Measurements from ENCODE around the gene TMX4. TPM values are rescaled to one million over a fixed set of nuclear protein-coding genes. Genes with fewer than 3 reads are reported as not detected.

Gene TMX4
- total RNA-seq, 2 experiments from 2014 or later, result 39.8 to 47.9 TPM

DNA sequence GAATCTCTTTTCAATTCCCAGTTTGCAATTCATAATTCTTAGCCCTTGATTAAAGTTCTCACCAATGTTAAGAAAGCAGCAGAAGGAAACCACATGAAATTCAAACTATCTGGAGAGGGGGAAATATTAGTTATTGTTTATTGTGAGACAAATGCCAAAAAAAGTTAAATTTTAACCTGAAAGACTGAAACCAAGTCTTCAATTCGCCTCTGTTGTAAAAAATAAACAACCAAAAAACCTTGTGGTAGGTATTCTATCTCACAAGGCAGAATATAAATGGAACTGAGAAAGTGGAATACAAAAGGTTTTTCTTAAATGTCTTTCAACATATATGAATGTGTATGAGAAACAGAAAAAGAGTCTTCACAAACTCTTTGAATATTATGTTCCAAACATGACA lies 24.8 kb downstream of the TMX4 start:
- TF ChIP-seq, protein P1, sequence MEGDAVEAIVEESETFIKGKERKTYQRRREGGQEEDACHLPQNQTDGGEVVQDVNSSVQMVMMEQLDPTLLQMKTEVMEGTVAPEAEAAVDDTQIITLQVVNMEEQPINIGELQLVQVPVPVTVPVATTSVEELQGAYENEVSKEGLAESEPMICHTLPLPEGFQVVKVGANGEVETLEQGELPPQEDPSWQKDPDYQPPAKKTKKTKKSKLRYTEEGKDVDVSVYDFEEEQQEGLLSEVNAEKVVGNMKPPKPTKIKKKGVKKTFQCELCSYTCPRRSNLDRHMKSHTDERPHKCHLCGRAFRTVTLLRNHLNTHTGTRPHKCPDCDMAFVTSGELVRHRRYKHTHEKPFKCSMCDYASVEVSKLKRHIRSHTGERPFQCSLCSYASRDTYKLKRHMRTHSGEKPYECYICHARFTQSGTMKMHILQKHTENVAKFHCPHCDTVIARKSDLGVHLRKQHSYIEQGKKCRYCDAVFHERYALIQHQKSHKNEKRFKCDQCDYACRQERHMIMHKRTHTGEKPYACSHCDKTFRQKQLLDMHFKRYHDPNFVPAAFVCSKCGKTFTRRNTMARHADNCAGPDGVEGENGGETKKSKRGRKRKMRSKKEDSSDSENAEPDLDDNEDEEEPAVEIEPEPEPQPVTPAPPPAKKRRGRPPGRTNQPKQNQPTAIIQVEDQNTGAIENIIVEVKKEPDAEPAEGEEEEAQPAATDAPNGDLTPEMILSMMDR (IDR thresholded peaks at IDR 0.05), result no peak
- no peaks in the 10 kb centered on the region for H3K27me3 ChIP-seq (ENCODE audit: control insufficient read depth in 1 of 2, insufficient read depth in 2 of 2, low read length in 2 of 2)
- Mint-ChIP-seq H3K9me3 (peaks cover 3% of the 10 kb centered on the region), H3K27ac (no peak overlapping the region), H3K36me3 (ENCODE audit: low read depth) (peaks cover 39% of the 10 kb centered on the region), H3K4me3 (no peak overlapping the region), H3K27me3 (no peaks in the 10 kb centered on the region), H3K4me1 (ENCODE audit: low read depth) (no peaks in the 10 kb centered on the region)
- no peak overlapping the region for H3K4me3 ChIP-seq (ENCODE audit: low read length)
- ATAC-seq (ENCODE audit: poor library complexity), result no peak
- intact Hi-C loops (cut with DNase I, micrococcal nuclease), result no loop called here
- POLR2A ChIA-PET, result interaction anchor here (0.6 kb wide), 1 partner anchor 10 kb away, joined by 3 read pairs; no protein-coding TSS in a partner anchor
- H3K27ac ChIP-seq (ENCODE audit: low read depth in 1 of 2, low read length in 2 of 2), result no peak overlapping the region
- DNase-seq, result no peak
- CTCF ChIA-PET, result interaction anchor here (1.4 kb wide), 1 partner anchor 22 kb away, joined by 3 read pairs; no protein-coding TSS in a partner anchor
- peaks cover 83% of the 10 kb centered on the region for H3K36me3 ChIP-seq (ENCODE audit: insufficient read depth, low read length)
- H3K4me1 ChIP-seq (ENCODE audit: insufficient read depth, low read length), result no peaks in the 10 kb centered on the region
- H3K9me3 ChIP-seq (ENCODE audit: control insufficient read depth in 1 of 2, insufficient read depth in 1 of 2, low read length in 2 of 2), result peaks cover 0 to 5% of the 10 kb centered on the region in 2 experiments

DNA sequence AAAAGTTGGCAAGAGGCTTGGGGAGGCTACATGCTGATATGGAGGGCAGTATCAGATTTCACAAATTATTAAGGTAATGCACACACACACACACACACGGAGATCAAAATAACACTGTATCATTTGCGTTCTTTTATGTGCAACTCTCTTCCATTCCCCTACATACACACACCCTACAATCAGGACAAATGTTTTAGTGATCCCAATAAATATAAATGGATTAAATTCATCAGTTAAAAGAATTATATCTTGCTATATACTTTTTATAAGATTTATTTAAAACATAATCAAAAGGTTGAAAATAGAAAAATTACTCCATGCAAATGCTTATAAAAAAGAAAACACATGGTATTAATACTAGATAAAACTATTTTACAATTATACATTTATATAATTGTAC lies 25.9 kb downstream of the TMX4 start:
- no peak overlapping the region for H3K4me3 ChIP-seq (ENCODE audit: low read length)
- TF ChIP-seq, protein P1 (IDR thresholded peaks at IDR 0.05), result no peak
- ChIA-PET CTCF (interaction anchor here (1.4 kb wide), 1 partner anchor 23 kb away, joined by 3 read pairs; no protein-coding TSS in a partner anchor), POLR2A (no interaction called here)
- no peaks in the 10 kb centered on the region for H3K4me1 ChIP-seq (ENCODE audit: insufficient read depth, low read length)
- H3K9me3 Mint-ChIP-seq, result peaks cover 3% of the 10 kb centered on the region
- H3K27ac Mint-ChIP-seq, result no peak overlapping the region
- H3K27me3 Mint-ChIP-seq, result no peaks in the 10 kb centered on the region
- H3K27ac ChIP-seq (ENCODE audit: low read depth in 1 of 2, low read length in 2 of 2), result no peak overlapping the region
- peaks cover 76% of the 10 kb centered on the region for H3K36me3 ChIP-seq (ENCODE audit: insufficient read depth, low read length)
- intact Hi-C loops (cut with DNase I, micrococcal nuclease), result no loop called here
- H3K4me3 Mint-ChIP-seq, result no peak overlapping the region
- no peaks in the 10 kb centered on the region for H3K4me1 Mint-ChIP-seq (ENCODE audit: low read depth)
- no peaks in the 10 kb centered on the region for H3K27me3 ChIP-seq (ENCODE audit: control insufficient read depth in 1 of 2, insufficient read depth in 2 of 2, low read length in 2 of 2)
- no peak for ATAC-seq (ENCODE audit: poor library complexity)
- peaks cover 0 to 5% of the 10 kb centered on the region in 2 experiments for H3K9me3 ChIP-seq (ENCODE audit: control insufficient read depth in 1 of 2, insufficient read depth in 1 of 2, low read length in 2 of 2)
- no peak for DNase-seq
- H3K36me3 Mint-ChIP-seq (ENCODE audit: low read depth), result peaks cover 48% of the 10 kb centered on the region

DNA sequence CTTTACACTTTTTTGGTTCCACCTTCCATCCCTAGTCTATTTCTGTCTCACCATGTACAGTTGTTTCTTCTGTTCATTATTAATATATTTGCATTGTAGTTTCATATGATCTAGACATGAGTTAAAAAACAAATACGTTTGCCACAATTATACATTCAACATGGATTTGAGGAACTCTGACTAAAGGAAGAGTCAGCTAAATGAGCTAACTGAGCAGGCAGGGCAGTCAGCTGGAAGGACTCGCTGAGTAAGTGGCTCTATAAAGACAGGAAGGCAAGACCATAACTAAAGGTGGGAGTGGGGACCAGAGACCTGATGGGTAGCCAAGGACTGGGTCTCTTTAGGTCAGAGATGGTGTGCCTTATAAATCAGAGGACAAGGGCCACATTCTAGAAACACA lies 26.3 kb downstream of the TMX4 start:
- ChIA-PET CTCF (no interaction called here), POLR2A (no interaction called here)
- no peak overlapping the region for H3K4me3 Mint-ChIP-seq
- peaks cover 0 to 5% of the 10 kb centered on the region in 2 experiments for H3K9me3 ChIP-seq (ENCODE audit: control insufficient read depth in 1 of 2, insufficient read depth in 1 of 2, low read length in 2 of 2)
- H3K27me3 ChIP-seq (ENCODE audit: control insufficient read depth in 1 of 2, insufficient read depth in 2 of 2, low read length in 2 of 2), result no peaks in the 10 kb centered on the region
- no peak for ATAC-seq (ENCODE audit: poor library complexity)
- no peak overlapping the region for H3K27ac ChIP-seq (ENCODE audit: low read depth in 1 of 2, low read length in 2 of 2)
- H3K9me3 Mint-ChIP-seq, result peaks cover 3% of the 10 kb centered on the region
- H3K4me1 Mint-ChIP-seq (ENCODE audit: low read depth), result no peaks in the 10 kb centered on the region
- intact Hi-C loops (cut with DNase I, micrococcal nuclease), result no loop called here
- peaks cover 71% of the 10 kb centered on the region for H3K36me3 ChIP-seq (ENCODE audit: insufficient read depth, low read length)
- peaks cover 52% of the 10 kb centered on the region for H3K36me3 Mint-ChIP-seq (ENCODE audit: low read depth)
- TF ChIP-seq, protein P1 (IDR thresholded peaks at IDR 0.05), result no peak
- H3K27me3 Mint-ChIP-seq, result no peaks in the 10 kb centered on the region
- no peak for DNase-seq
- H3K4me3 ChIP-seq (ENCODE audit: low read length), result no peak overlapping the region
- H3K27ac Mint-ChIP-seq, result no peak overlapping the region
- no peaks in the 10 kb centered on the region for H3K4me1 ChIP-seq (ENCODE audit: insufficient read depth, low read length)

All from CD4-positive, alpha-beta T cell (primary cell).